SK-N-SH (cell line): ENCODE data around the gene ARHGEF3. TPM values are rescaled to one million over a fixed set of nuclear protein-coding genes. Genes with fewer than 3 reads are reported as not detected.
"Not testable (repeated sequence)": the region's sequence is repeated elsewhere in the genome, so short reads cannot be mapped to it uniquely, and the experiment has no call there.

Source experiments
- CTCF ChIA-PET: fragments of 300-600, 350-600 bp; formaldehyde crosslinking; extraction: SDS; loops from one replicate; lab custom pipeline; 2021; lab: Yijun Ruan, JAX
- POLR2A ChIA-PET: fragments of 350-600 bp; sonication (Branson Sonifier 250); formaldehyde crosslinking; extraction: SDS; loops from one replicate; lab custom pipeline; 2020; ENCODE audit warnings: antibody characterized with exemption, inconsistent platforms; lab: Yijun Ruan, JAX
- DNase-seq: peaks from one replicate; pipeline ENCODE4 v3.0.0; 2012
- H2AFZ ChIP-seq: fragments of 200-600 bp; sonication (generic); 2 replicates; pipeline ENCODE4 v1.8.1; 2016; ENCODE audit warnings: antibody characterized with exemption, mild to moderate bottlenecking, low read depth
- H3F3A ChIP-seq: fragments of 200-600 bp; sonication (generic); replicated peaks from 2 replicates; pipeline ENCODE3; 2016; ENCODE audit warnings: antibody characterized with exemption, mild to moderate bottlenecking; ENCODE audit not compliant: insufficient read depth
- H3K27ac ChIP-seq, 2 experiments: fragments of 200-500 bp in 1 of 2; fragments of 200-600 bp in 1 of 2; sonication (Bioruptor generic) in 1 of 2; sonication (generic), shearing (Covaris generic) in 1 of 2; 2 replicates each; pipeline versions ENCODE4 v1.5.1 to v1.6.1; 2014 to 2016; ENCODE audit warnings: low read depth in 2 of 2, inconsistent platforms in 1 of 2, low read length in 1 of 2, mild to moderate bottlenecking in 1 of 2, mixed read lengths in 1 of 2
- H3K27me3 ChIP-seq: fragments of 200-600 bp; sonication (generic), shearing (Covaris generic); 2 replicates; pipeline ENCODE4 v1.6.1; 2016; ENCODE audit warnings: mixed run types; ENCODE audit not compliant: insufficient read depth
- H3K36me3 ChIP-seq, 2 experiments: fragments of 200-500 bp in 1 of 2; fragments of 200-600 bp in 1 of 2; sonication (Bioruptor generic) in 1 of 2; sonication (generic) in 1 of 2; replicated peaks in 1 of 2; 2 replicates each; pipeline versions ENCODE3 to v1.5.1; 2014 to 2016; ENCODE audit warnings: low read length in 1 of 2, mild to moderate bottlenecking in 1 of 2; ENCODE audit not compliant: insufficient read depth in 2 of 2, control insufficient read depth in 1 of 2
- H3K4me1 ChIP-seq, 2 experiments: fragments of 200-500 bp in 1 of 2; fragments of 200-600 bp in 1 of 2; sonication (Bioruptor generic) in 1 of 2; sonication (generic), shearing (Covaris generic) in 1 of 2; 2 replicates each; pipeline versions ENCODE4 v1.5.1 to v1.6.1; 2014 to 2016; ENCODE audit warnings: low read depth in 1 of 2, low read length in 1 of 2, mixed run types in 1 of 2; ENCODE audit not compliant: insufficient read depth in 2 of 2, control insufficient read depth in 1 of 2
- H3K4me2 ChIP-seq: fragments of 200-600 bp; sonication (generic), shearing (Covaris generic); 2 replicates; pipeline ENCODE4 v1.6.1; 2017; ENCODE audit warnings: mixed run types
- H3K4me3 ChIP-seq, 2 experiments: fragments of 200-500 bp in 1 of 2; fragments of 200-600 bp in 1 of 2; sonication (Bioruptor generic) in 1 of 2; sonication (generic), shearing (Covaris generic) in 1 of 2; 2 replicates each; pipeline versions ENCODE4 v1.5.1 to v1.8.1; 2014 to 2016; ENCODE audit warnings: low read depth in 2 of 2, inconsistent platforms in 1 of 2, low read length in 1 of 2, mild to moderate bottlenecking in 1 of 2, mixed read lengths in 1 of 2, moderate library complexity in 1 of 2
- H3K79me2 ChIP-seq: fragments of 200-600 bp; sonication (generic); 2 replicates; pipeline ENCODE4 v1.8.1; 2017; ENCODE audit warnings: mild to moderate bottlenecking; ENCODE audit not compliant: insufficient read depth
- H3K9ac ChIP-seq: fragments of 200-600 bp; sonication (generic); 2 replicates; pipeline ENCODE4 v1.6.1; 2017; ENCODE audit warnings: mixed run types
- H3K9me2 ChIP-seq: fragments of 200-600 bp; sonication (generic); 2 replicates; pipeline ENCODE4 v1.6.1; 2017; ENCODE audit warnings: mixed run types
- H3K9me3 ChIP-seq: fragments of 200-600 bp; sonication (generic); 2 replicates; pipeline ENCODE4 v1.6.1; 2017; ENCODE audit warnings: mixed run types, mild to moderate bottlenecking, moderate library complexity
- H4K20me1 ChIP-seq: fragments of 200-600 bp; sonication (generic); 2 replicates; pipeline ENCODE4 v1.6.1; 2017; ENCODE audit warnings: mild to moderate bottlenecking, mixed run types; ENCODE audit not compliant: insufficient read depth
- CTCF ChIP-seq: fragments of 200-600 bp; sonication (generic); IDR thresholded peaks from 2 replicates; pipeline ENCODE4 v1.6.1; 2017; ENCODE audit warnings: antibody characterized with exemption, mild to moderate bottlenecking, moderate library complexity
- ELF1 ChIP-seq: IDR thresholded peaks from 2 replicates; pipeline ENCODE4 v1.4.0; 2012
- FOSL2 ChIP-seq: IDR thresholded peaks from 2 replicates; pipeline ENCODE4 v1.4.0; 2012; ENCODE audit warnings: low read depth, mild to moderate bottlenecking, moderate library complexity, borderline replicate concordance
- GATA2 ChIP-seq: sonication (generic); formaldehyde crosslinking; IDR thresholded peaks from 2 replicates; pipeline ENCODE4 v1.5.0; 2020; ENCODE audit warnings: mild to moderate bottlenecking, missing genetic modification reagents
- MAX ChIP-seq: IDR thresholded peaks from 2 replicates; pipeline ENCODE4 v1.4.0; 2012; ENCODE audit warnings: low read depth
- MXI1 ChIP-seq: IDR thresholded peaks from 2 replicates; pipeline ENCODE4 v1.6.1; 2012; ENCODE audit warnings: mild to moderate bottlenecking, low read depth, low read length, improper control_type of control experiment
- NFIC ChIP-seq: IDR thresholded peaks from 2 replicates; pipeline ENCODE4 v1.4.0; 2012; ENCODE audit warnings: borderline replicate concordance
- NRF1 ChIP-seq: IDR thresholded peaks from 2 replicates; pipeline ENCODE4 v1.6.1; 2012; ENCODE audit warnings: low read depth, mild to moderate bottlenecking, low read length
- PBX3 ChIP-seq: IDR thresholded peaks from 2 replicates; pipeline ENCODE4; 2012
- RAD21 ChIP-seq: IDR thresholded peaks from 2 replicates; pipeline ENCODE4 v1.6.1; 2012; ENCODE audit warnings: mild to moderate bottlenecking, low read length
- RCOR1 ChIP-seq: fragments of 150-350 bp; IDR thresholded peaks from 2 replicates; pipeline ENCODE4 v1.6.1; 2017; ENCODE audit warnings: antibody characterized with exemption, low read length
- RFX5 ChIP-seq: IDR thresholded peaks from 2 replicates; pipeline ENCODE4 v1.6.1; 2012; ENCODE audit warnings: mild to moderate bottlenecking, improper control_type of control experiment, low read length
- RXRA ChIP-seq: IDR thresholded peaks from 2 replicates; pipeline ENCODE4 v1.4.0; 2012; ENCODE audit warnings: low read depth, mild to moderate bottlenecking, borderline replicate concordance
- SIN3A ChIP-seq: IDR thresholded peaks from 2 replicates; pipeline ENCODE4 v1.6.1; 2012; ENCODE audit warnings: low read depth, mild to moderate bottlenecking, low read length, moderate library complexity, borderline replicate concordance
- USF2 ChIP-seq: fragments of 150-350 bp; IDR thresholded peaks from 2 replicates; pipeline ENCODE4 v1.6.1; 2017; ENCODE audit warnings: antibody characterized with exemption, low read length, low read depth, borderline replicate concordance
- YY1 ChIP-seq: IDR thresholded peaks from 2 replicates; pipeline ENCODE4 v1.4.0; 2012; ENCODE audit warnings: low read depth, mild to moderate bottlenecking
- ZBTB33 ChIP-seq: IDR thresholded peaks from 2 replicates; pipeline ENCODE4 v1.4.0; 2012; ENCODE audit warnings: low read depth, borderline replicate concordance
- WGBS: methylation state at CpG from one replicate; pipeline ENCODE4 v1.1.6; 2017; ENCODE audit warnings: low lambda C conversion rate; 5-methylcytosine and 5-hydroxymethylcytosine counted together
- polyA plus RNA-seq, 3 experiments: library from polyadenylated mRNA; depleted of rRNA; stranded (reverse); fragments of >200 nt; gene quantifications; 2 replicates each; pipeline ENCODE4 v1.2.3, GENCODE V29; 2012

Gene ARHGEF3
- polyA plus RNA-seq, 1 of the 3 experiments (the other 2 are of a cell fraction): 5.9 TPM

GRCh38 chr3:56693750-56694149 is 108.0 kb downstream of the ARHGEF3 start:
- no peaks in the 10 kb centered on the region for H3K27me3 ChIP-seq
- H2AFZ ChIP-seq: no peak overlapping the region
- no peaks in the 10 kb centered on the region for H3K9me2 ChIP-seq
- H3K36me3 ChIP-seq: no peaks in the 10 kb centered on the region
- H3K79me2 ChIP-seq: no peaks in the 10 kb centered on the region
- CTCF ChIA-PET: interaction anchor here (1.0 to 3.9 kb wide), 3 partner anchors 106 to 295 kb away, joined by 3 to 20 read pairs (median 4); no protein-coding TSS in a partner anchor
- no peak for DNase-seq
- H3K9ac ChIP-seq: no peak overlapping the region
- no peak overlapping the region for H3K4me2 ChIP-seq
- TF ChIP-seq CTCF (no peak), RAD21 (no peak), YY1 (no peak), USF2 (no peak), RXRA (no peak), RCOR1 (no peak), ELF1 (no peak), FOSL2 (no peak), SIN3A (no peak), PBX3 (no peak), MXI1 (no peak), NFIC (no peak), RFX5 (no peak), MAX (no peak), NRF1 (no peak), ZBTB33 (no peak), GATA2 (CRISPR knock-in tag) (no peak)
- POLR2A ChIA-PET: no interaction called here
- H3K9me3 ChIP-seq: no peaks in the 10 kb centered on the region
- no peaks in the 10 kb centered on the region for H3K4me1 ChIP-seq
- no peak overlapping the region for H3K4me3 ChIP-seq
- no peaks in the 10 kb centered on the region for H4K20me1 ChIP-seq
- no peak overlapping the region for H3K27ac ChIP-seq
- WGBS: 77% methylated on average over 3 of the region's 3 CpGs
- no peaks in the 10 kb centered on the region for H3F3A ChIP-seq

GRCh38 chr3:56692520-56693433 is 109.0 kb downstream of the ARHGEF3 start:
- H3K9me2 ChIP-seq, H3K4me3 ChIP-seq, DNase-seq, H4K20me1 ChIP-seq, H3K9ac ChIP-seq, POLR2A ChIA-PET, H3K36me3 ChIP-seq, H3F3A ChIP-seq, H3K27ac ChIP-seq, H2AFZ ChIP-seq, H3K27me3 ChIP-seq, H3K4me2 ChIP-seq, H3K79me2 ChIP-seq, H3K4me1 ChIP-seq, H3K9me3 ChIP-seq: not testable (repeated sequence)
- CTCF ChIA-PET: interaction anchor here (1.0 to 3.9 kb wide), 2 partner anchors 107 to 296 kb away, joined by 4 to 20 read pairs; no protein-coding TSS in a partner anchor
- 79% methylated on average over 12 of the region's 15 CpGs for WGBS
